Activated T-helper 1 cell treated with anti-CD3 and anti-CD28 coated beads, Interleukin-12 subunit alpha, Interleukin-12 subunit beta, Interleukin-2, Interleukin-4 antibody, amounts not matched to agents 30 ng/mL and 10 ng/mL and 1 ng/mL, durations not matched to agents 14 hours and 24 hours and 36 hours (primary cell): ENCODE measurements around the gene VRK3. TPM values are rescaled to one million over a fixed set of nuclear protein-coding genes. Genes with fewer than 3 reads are reported as not detected.
"Not testable (repeated sequence)": the region's sequence is repeated elsewhere in the genome, so short reads cannot be mapped to it uniquely, and the experiment has no call there.

ENCODE experiments used
- DNase-seq: peaks from one replicate; pipeline ENCODE4 v3.0.0; 2021; ENCODE audit warnings: low spot score
- H3K27ac Mint-ChIP-seq: one replicate; pipeline ENCODE4 v1.8.0; 2021; ENCODE audit warnings: mild to moderate bottlenecking, mixed read lengths
- H3K27me3 Mint-ChIP-seq: one replicate; pipeline ENCODE4 v1.8.0; 2022; ENCODE audit warnings: mild to moderate bottlenecking, moderate library complexity, mixed read lengths; ENCODE audit not compliant: insufficient read depth
- H3K36me3 Mint-ChIP-seq: one replicate; pipeline ENCODE4 v1.8.0; 2021; ENCODE audit warnings: low read depth, mixed read lengths
- H3K4me1 Mint-ChIP-seq: one replicate; pipeline ENCODE4 v1.8.0; 2021; ENCODE audit warnings: low read depth, mixed read lengths
- H3K4me3 Mint-ChIP-seq: one replicate; pipeline ENCODE4 v1.8.0; 2021; ENCODE audit warnings: mild to moderate bottlenecking, moderate library complexity, mixed read lengths
- H3K9me3 Mint-ChIP-seq: one replicate; pipeline ENCODE4 v1.8.0; 2021; ENCODE audit warnings: mixed read lengths
- intact Hi-C: fragments of 100-400 bp; cut with micrococcal nuclease; formaldehyde crosslinking; loops from one replicate; pipeline ENCODE4 v1.15.1; 2024
- total RNA-seq: library from RNA; stranded (reverse); gene quantifications from 2 replicates; pipeline ENCODE4 v1.2.3, GENCODE V29; 2022

VRK3 gene
- total RNA-seq, 1 donor from 2014 or later, result 66.7 TPM

GRCh38 chr19:49978324-49978723, 46.8 kb downstream of the VRK3 start:
- Mint-ChIP-seq H3K36me3 (peaks cover 13% of the 10 kb centered on the region), H3K27me3 (no peaks in the 10 kb centered on the region)

DNA sequence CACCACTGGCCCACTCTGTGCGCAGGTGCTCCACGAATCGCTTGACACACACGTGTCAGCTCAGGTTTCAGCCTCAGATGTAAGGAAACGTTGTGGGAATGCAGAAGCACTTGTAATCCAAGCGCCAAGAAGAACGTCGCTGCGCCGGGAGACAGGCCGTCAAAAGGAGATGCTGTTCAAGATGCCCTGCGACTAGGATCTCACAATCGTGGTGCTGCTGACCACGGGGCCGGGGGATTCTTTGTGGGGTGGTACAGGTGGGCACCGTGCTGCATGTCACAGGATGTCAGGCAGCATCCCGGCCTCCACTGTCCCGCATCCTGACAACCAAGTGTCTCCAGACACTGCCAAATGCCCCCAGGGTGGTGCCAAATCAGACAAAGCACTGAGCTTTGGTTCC, 47.3 kb downstream of the VRK3 start:
- intact Hi-C loops, result no loop called here
- Mint-ChIP-seq H3K4me1 (no peaks in the 10 kb centered on the region), H3K27ac (no peak overlapping the region), H3K27me3 (no peaks in the 10 kb centered on the region), H3K4me3 (no peak overlapping the region), H3K36me3 (peaks cover 13% of the 10 kb centered on the region), H3K9me3 (no peaks in the 10 kb centered on the region)
- no peak for DNase-seq

More at GRCh38 chr19:49978324-49978723, 46.8 kb downstream of the VRK3 start:
- intact Hi-C loops, result no loop called here
- Mint-ChIP-seq H3K4me3 (no peak overlapping the region), H3K27ac (no peak overlapping the region), H3K9me3 (no peaks in the 10 kb centered on the region), H3K4me1 (no peaks in the 10 kb centered on the region)
- DNase-seq, result no peak

DNA sequence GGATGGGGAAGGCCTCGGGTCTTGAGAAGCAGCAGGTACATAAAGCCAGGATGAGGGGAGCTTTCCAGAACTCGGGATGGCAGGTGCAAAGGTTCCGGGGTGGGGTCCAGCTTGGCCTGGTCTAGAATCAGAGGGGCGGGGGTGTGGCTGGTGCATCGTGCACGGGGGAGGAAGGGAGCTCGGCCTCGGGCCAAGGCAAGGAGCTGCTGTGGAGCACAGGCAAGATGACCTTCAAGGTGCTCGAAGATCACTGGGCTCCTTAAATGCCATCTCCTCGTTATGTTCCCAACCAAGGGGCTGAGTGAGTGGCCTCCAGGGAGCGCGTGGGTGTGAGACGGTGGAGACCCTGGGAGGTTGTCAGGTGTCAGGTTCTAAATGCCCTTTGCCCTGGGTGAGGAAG, 48.1 kb downstream of the VRK3 start:
- intact Hi-C loops, result no loop called here
- Mint-ChIP-seq H3K9me3 (no peaks in the 10 kb centered on the region), H3K36me3 (peaks cover 13% of the 10 kb centered on the region), H3K27ac (no peak overlapping the region), H3K4me1 (no peaks in the 10 kb centered on the region), H3K27me3 (no peaks in the 10 kb centered on the region), H3K4me3 (no peak overlapping the region)
- no peak for DNase-seq

DNA sequence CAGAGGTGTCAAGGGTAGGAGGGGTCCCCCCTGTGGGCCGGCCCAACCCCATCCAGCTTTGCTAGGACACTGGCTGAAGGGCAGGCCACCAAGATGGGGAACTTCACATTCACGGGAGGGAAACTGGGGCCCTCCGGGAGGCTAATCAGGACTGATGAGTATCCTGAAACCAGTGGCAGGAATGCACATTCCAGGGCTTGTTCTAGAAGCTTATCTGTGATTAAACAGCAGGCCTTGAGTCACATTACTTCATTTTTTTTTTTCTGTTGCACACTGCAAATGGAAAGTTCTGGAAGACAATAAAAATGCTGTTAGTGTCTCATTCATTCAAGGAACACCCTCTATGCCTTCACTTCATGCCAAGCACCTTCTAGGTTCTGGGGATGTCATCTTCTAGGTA, 48.7 kb downstream of the VRK3 start:
- Mint-ChIP-seq H3K4me3 (no peak overlapping the region), H3K4me1 (no peaks in the 10 kb centered on the region), H3K27me3 (no peaks in the 10 kb centered on the region), H3K27ac (no peak overlapping the region), H3K36me3 (peaks cover 9% of the 10 kb centered on the region), H3K9me3 (no peaks in the 10 kb centered on the region)
- intact Hi-C loops, result no loop called here
- no peak for DNase-seq

GRCh38 chr19:49975051-49975450, 50.1 kb downstream of the VRK3 start:
- H3K27me3 Mint-ChIP-seq, result no peaks in the 10 kb centered on the region
- no peak overlapping the region for H3K27ac Mint-ChIP-seq
- H3K4me1 Mint-ChIP-seq, result no peaks in the 10 kb centered on the region
- no peak for DNase-seq
- no peaks in the 10 kb centered on the region for H3K9me3 Mint-ChIP-seq
- H3K4me3 Mint-ChIP-seq, result no peak overlapping the region
- intact Hi-C loops, result no loop called here
- peaks cover 8% of the 10 kb centered on the region for H3K36me3 Mint-ChIP-seq

GRCh38 chr19:49973987-49974386, 51.2 kb downstream of the VRK3 start:
- H3K4me3 Mint-ChIP-seq, result no peak overlapping the region
- intact Hi-C loops, result no loop called here
- H3K4me1 Mint-ChIP-seq, result no peaks in the 10 kb centered on the region

GRCh38 chr19:49972841-49973240, 52.3 kb downstream of the VRK3 start:
- Mint-ChIP-seq H3K4me3 (no peak overlapping the region), H3K4me1 (no peaks in the 10 kb centered on the region), H3K9me3 (no peaks in the 10 kb centered on the region), H3K27ac (no peak overlapping the region), H3K27me3 (no peaks in the 10 kb centered on the region), H3K36me3 (peaks cover 8% of the 10 kb centered on the region)
- DNase-seq, result no peak
- intact Hi-C loops, result no loop called here

More at GRCh38 chr19:49973987-49974386, 51.2 kb downstream of the VRK3 start:
- DNase-seq, result no peak
- Mint-ChIP-seq H3K27me3 (no peaks in the 10 kb centered on the region), H3K27ac (no peak overlapping the region), H3K9me3 (no peaks in the 10 kb centered on the region), H3K36me3 (peaks cover 8% of the 10 kb centered on the region)

GRCh38 chr19:49971991-49972411, 53.2 kb downstream of the VRK3 start:
- no peaks in the 10 kb centered on the region for H3K9me3 Mint-ChIP-seq
- H3K27ac Mint-ChIP-seq, result no peak overlapping the region
- H3K36me3 Mint-ChIP-seq, result peaks cover 7% of the 10 kb centered on the region
- intact Hi-C loops, result no loop called here
- no peak for DNase-seq
- H3K27me3 Mint-ChIP-seq, result peaks cover 2% of the 10 kb centered on the region
- H3K4me1 Mint-ChIP-seq, result no peaks in the 10 kb centered on the region
- no peak overlapping the region for H3K4me3 Mint-ChIP-seq

GRCh38 chr19:49969355-49969754, 55.8 kb downstream of the VRK3 start:
- H3K27ac Mint-ChIP-seq, H3K4me1 Mint-ChIP-seq, H3K4me3 Mint-ChIP-seq, H3K36me3 Mint-ChIP-seq, DNase-seq, intact Hi-C loops, H3K27me3 Mint-ChIP-seq, H3K9me3 Mint-ChIP-seq: not testable (repeated sequence)

DNA sequence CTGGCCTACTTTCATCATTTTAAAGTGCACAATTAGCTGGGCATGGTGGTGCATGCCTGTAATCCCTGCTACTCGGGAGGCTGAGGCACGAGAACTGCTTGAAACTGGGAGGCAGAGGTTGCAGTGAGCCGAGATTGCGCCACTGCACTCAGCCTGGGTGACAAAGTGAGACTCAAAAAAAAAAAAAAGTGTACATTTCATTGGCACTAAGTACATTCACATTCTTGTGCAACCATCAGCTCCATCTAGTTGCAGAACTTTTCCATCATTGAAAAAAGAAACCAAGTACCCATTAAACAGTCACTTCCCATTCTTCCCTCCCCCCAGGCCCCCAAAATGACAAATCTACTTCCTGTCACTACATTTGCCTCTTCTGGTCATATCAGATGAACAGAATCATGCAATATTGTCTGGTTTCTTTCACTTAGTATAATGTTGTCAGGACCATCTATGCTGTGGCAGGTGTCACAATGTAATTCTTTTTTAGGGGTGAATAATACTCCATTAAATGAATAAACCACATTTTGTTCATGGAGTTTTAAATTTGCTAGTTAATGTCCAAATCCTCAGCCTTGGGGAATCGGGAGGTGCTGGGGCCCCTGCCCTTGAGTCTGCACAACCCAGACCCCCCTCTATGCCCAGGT, 56.8 kb downstream of the VRK3 start:
- intact Hi-C loops, result no loop called here
- Mint-ChIP-seq H3K36me3 (no peaks in the 10 kb centered on the region), H3K9me3 (no peaks in the 10 kb centered on the region), H3K4me1 (no peaks in the 10 kb centered on the region), H3K4me3 (no peak overlapping the region), H3K27ac (no peak overlapping the region), H3K27me3 (peaks cover 2% of the 10 kb centered on the region)
- DNase-seq, result no peak

- H3K9me3 Mint-ChIP-seq, H3K4me1 Mint-ChIP-seq, DNase-seq, H3K36me3 Mint-ChIP-seq, H3K27ac Mint-ChIP-seq, H3K4me3 Mint-ChIP-seq, H3K27me3 Mint-ChIP-seq, intact Hi-C loops: not testable (repeated sequence)
Measured at GRCh38 chr19:49960980-49961379, 64.2 kb downstream of the VRK3 start, which contains the start of gene SIGLEC11. Gene SIGLEC11 (minus strand): TSS chr19:49961172. CDS start chr19:49961081, 91 bp downstream.

DNA sequence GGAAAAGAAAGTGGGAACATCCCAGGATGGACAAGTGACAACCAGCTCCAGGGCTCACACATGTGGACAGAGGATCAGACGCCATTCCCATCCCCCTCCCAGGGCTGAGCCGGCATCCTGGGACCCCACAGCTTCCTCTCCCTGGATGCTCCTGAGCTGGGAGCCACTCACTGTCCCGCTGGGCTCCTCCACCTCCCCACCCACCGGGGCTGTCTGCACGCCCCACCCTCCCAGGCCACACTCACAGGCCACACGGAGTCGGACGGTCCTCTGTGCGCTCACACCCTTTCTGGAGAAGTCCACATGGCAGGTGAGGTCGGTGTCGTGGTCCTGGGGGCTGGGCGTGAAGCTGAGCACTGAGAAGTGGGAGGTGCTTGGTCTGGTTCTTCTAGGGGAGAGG, 65.3 kb downstream of the VRK3 start:
- H3K27me3 Mint-ChIP-seq, H3K9me3 Mint-ChIP-seq, H3K4me1 Mint-ChIP-seq, intact Hi-C loops, H3K36me3 Mint-ChIP-seq, H3K4me3 Mint-ChIP-seq, H3K27ac Mint-ChIP-seq, DNase-seq: not testable (repeated sequence)

DNA sequence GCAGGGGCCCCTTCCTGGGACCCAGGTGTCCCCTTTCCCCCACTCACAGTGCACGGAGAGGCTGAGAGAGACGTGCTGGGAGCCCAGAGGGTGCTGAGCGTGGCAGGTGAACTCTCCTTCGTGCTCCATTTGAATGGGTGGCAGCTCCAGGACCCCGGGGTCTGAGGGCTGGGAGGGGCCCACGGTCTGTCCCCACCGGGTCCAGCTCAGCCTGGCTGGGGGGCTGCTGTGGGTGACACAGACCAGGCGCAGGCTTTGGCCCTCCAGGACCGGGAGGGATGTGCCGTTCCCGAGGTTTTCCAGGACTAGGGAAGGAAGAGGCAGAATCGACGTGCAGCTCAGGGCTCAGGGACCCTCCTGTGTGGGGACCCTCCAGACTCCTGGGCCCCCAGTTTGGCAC, 66.6 kb downstream of the VRK3 start:
- H3K4me3 Mint-ChIP-seq, H3K4me1 Mint-ChIP-seq, H3K27ac Mint-ChIP-seq, H3K36me3 Mint-ChIP-seq, DNase-seq, H3K9me3 Mint-ChIP-seq, H3K27me3 Mint-ChIP-seq, intact Hi-C loops: not testable (repeated sequence)

- DNase-seq, intact Hi-C loops: not testable (repeated sequence)
Measured at GRCh38 chr19:49958144-49958543, 67.0 kb downstream of the VRK3 start.

More at GRCh38 chr19:49958144-49958543, 67.0 kb downstream of the VRK3 start:
- H3K27ac Mint-ChIP-seq, H3K4me3 Mint-ChIP-seq, H3K9me3 Mint-ChIP-seq, H3K36me3 Mint-ChIP-seq, H3K27me3 Mint-ChIP-seq: not testable (repeated sequence)
- H3K4me1 Mint-ChIP-seq, result peaks cover 13% of the 10 kb centered on the region
